IMR-90 (cell line): ENCODE measurements around the gene ACSL3. TPM values are rescaled to one million over a fixed set of nuclear protein-coding genes. Genes with fewer than 3 reads are reported as not detected.
A peak's percentile ranks its signal among the peaks of the same experiment; 100 is the strongest.

Source experiments
- ATAC-seq: fragments of 200-7000 bp; cut with Tn5 transposase; 2 replicates; pipeline ENCODE4 v1.9.1; 2020; ENCODE audit warnings: low read depth, mild to moderate bottlenecking, moderate library complexity
- BruUV-seq: library from RNA; stranded (reverse); fragments of 400-500 nt; replicated peaks from 2 replicates; lab custom pipeline; 2021; lab: Mats Ljungman, UMichigan
- CTCF ChIA-PET: fragments of 300-600 bp; formaldehyde crosslinking; extraction: SDS; loops from one replicate; lab custom pipeline; 2021; ENCODE audit warnings: antibody characterized with exemption; lab: Yijun Ruan, JAX
- POLR2A ChIA-PET: fragments of 300-600 bp; sonication (Branson Sonifier 250); formaldehyde crosslinking; loops from one replicate; lab custom pipeline; 2022; ENCODE audit warnings: antibody characterized with exemption; ENCODE audit not compliant: unreplicated experiment; lab: Charles Lee
- DNase-seq: peaks from one replicate; pipeline ENCODE4 v3.0.0; 2013
- H2AFZ ChIP-seq: replicated peaks from 2 replicates; pipeline ENCODE3; 2013; ENCODE audit warnings: low read length, mild to moderate bottlenecking; ENCODE audit not compliant: poor library complexity
- H2AK5ac ChIP-seq: 2 replicates; pipeline ENCODE4 v1.6.1; 2013; ENCODE audit warnings: low read depth, low read length, inconsistent platforms
- H2AK9ac ChIP-seq: replicated peaks from 2 replicates; pipeline ENCODE3; 2013; ENCODE audit warnings: mild to moderate bottlenecking, low read depth, low read length, moderate library complexity; ENCODE audit not compliant: poor library complexity
- H2BK120ac ChIP-seq: 2 replicates; pipeline ENCODE4 v1.6.1; 2013; ENCODE audit warnings: low read depth, low read length, inconsistent platforms
- H2BK15ac ChIP-seq: 3 replicates; pipeline ENCODE4 v1.6.1; 2013; ENCODE audit warnings: low read depth, low read length, inconsistent platforms
- H2BK20ac ChIP-seq: 2 replicates; pipeline ENCODE4 v1.6.1; 2013; ENCODE audit warnings: low read depth, mild to moderate bottlenecking, inconsistent platforms, low read length, moderate library complexity
- H2BK5ac ChIP-seq: 2 replicates; pipeline ENCODE4 v1.6.1; 2013; ENCODE audit warnings: mild to moderate bottlenecking, low read depth, low read length, inconsistent platforms; ENCODE audit not compliant: poor library complexity, severe bottlenecking
- H3K14ac ChIP-seq: replicated peaks from 2 replicates; pipeline ENCODE4 v1.6.1; 2013; ENCODE audit warnings: low read depth, low read length, inconsistent platforms
- H3K18ac ChIP-seq: 2 replicates; pipeline ENCODE4 v1.6.1; 2013; ENCODE audit warnings: low read depth, low read length, control low read depth
- H3K23ac ChIP-seq: 2 replicates; pipeline ENCODE4 v1.6.1; 2013; ENCODE audit warnings: low read depth, low read length, inconsistent platforms
- H3K27ac ChIP-seq: 2 replicates; pipeline ENCODE4 v1.5.1; 2013; ENCODE audit warnings: mild to moderate bottlenecking, control low read depth, low read length; ENCODE audit not compliant: insufficient read depth
- H3K27me3 ChIP-seq: 2 replicates; pipeline ENCODE4 v1.6.1; 2013; ENCODE audit warnings: low read length; ENCODE audit not compliant: control insufficient read depth, insufficient read depth
- H3K36me3 ChIP-seq: 2 replicates; pipeline ENCODE4 v1.6.1; 2013; ENCODE audit warnings: low read length, mixed read lengths; ENCODE audit not compliant: control insufficient read depth, insufficient read depth
- H3K4ac ChIP-seq: 2 replicates; pipeline ENCODE4 v1.6.1; 2013; ENCODE audit warnings: low read depth, low read length, inconsistent platforms
- H3K4me1 ChIP-seq: 2 replicates; pipeline ENCODE4 v1.6.1; 2013; ENCODE audit warnings: low read length, mixed read lengths; ENCODE audit not compliant: control insufficient read depth, insufficient read depth
- H3K4me2 ChIP-seq: 2 replicates; pipeline ENCODE4 v1.6.1; 2013; ENCODE audit warnings: low read depth, mild to moderate bottlenecking, control low read depth, low read length, moderate library complexity
- H3K4me3 ChIP-seq: 2 replicates; pipeline ENCODE4 v1.5.1; 2013; ENCODE audit warnings: low read depth, mild to moderate bottlenecking, control low read depth, low read length, moderate library complexity; ENCODE audit not compliant: insufficient read depth
- H3K56ac ChIP-seq: 2 replicates; pipeline ENCODE4 v1.6.1; 2013; ENCODE audit warnings: low read length, inconsistent platforms; ENCODE audit not compliant: insufficient read depth; ENCODE audit errors: extremely low read depth
- H3K79me1 ChIP-seq, 2 experiments: 2 replicates each; pipeline ENCODE4 v1.6.1; 2013; ENCODE audit warnings: low read length in 2 of 2, inconsistent platforms in 1 of 2, low read depth in 1 of 2
- H3K9ac ChIP-seq: 2 replicates; pipeline ENCODE4 v1.6.1; 2013; ENCODE audit warnings: low read depth, low read length, control low read depth
- H3K9me1 ChIP-seq: 2 replicates; pipeline ENCODE4 v1.6.1; 2013; ENCODE audit warnings: low read length, inconsistent platforms; ENCODE audit not compliant: insufficient read depth
- H3K9me3 ChIP-seq: 2 replicates; pipeline ENCODE4 v1.6.1; 2013; ENCODE audit warnings: low read length; ENCODE audit not compliant: control insufficient read depth, insufficient read depth
- H4K20me1 ChIP-seq: 2 replicates; pipeline ENCODE4 v1.6.1; 2013; ENCODE audit warnings: low read length, inconsistent platforms; ENCODE audit not compliant: insufficient read depth
- H4K5ac ChIP-seq: 2 replicates; pipeline ENCODE4 v1.6.1; 2013; ENCODE audit warnings: mild to moderate bottlenecking, low read depth, low read length, control low read depth
- H4K8ac ChIP-seq, 2 experiments: 2 replicates each; pipeline ENCODE4 v1.6.1; 2013; ENCODE audit warnings: low read depth in 2 of 2, low read length in 2 of 2, control low read depth in 1 of 2, inconsistent platforms in 1 of 2
- H4K91ac ChIP-seq: 2 replicates; pipeline ENCODE4 v1.6.1; 2013; ENCODE audit warnings: low read depth, low read length, inconsistent platforms; ENCODE audit not compliant: insufficient read depth
- CEBPB ChIP-seq: IDR thresholded peaks from 2 replicates; pipeline ENCODE4 v1.6.1; 2012; ENCODE audit warnings: low read depth, low read length, improper control_type of control experiment
- ELK1 ChIP-seq: fragments of 150-350 bp; IDR thresholded peaks from 2 replicates; pipeline ENCODE4 v1.6.1; 2016; ENCODE audit warnings: low read depth, mild to moderate bottlenecking, low read length, moderate library complexity, borderline replicate concordance
- MAZ ChIP-seq: IDR thresholded peaks from 2 replicates; pipeline ENCODE4 v1.6.1; 2012; ENCODE audit warnings: low read depth, mild to moderate bottlenecking, low read length, improper control_type of control experiment, moderate library complexity, borderline replicate concordance
- POLR2A ChIP-seq: IDR thresholded peaks from 2 replicates; pipeline ENCODE4 v1.6.1; 2012; ENCODE audit warnings: mild to moderate bottlenecking, low read depth, low read length
- WGBS, 2 experiments: methylation state at CpG; one replicate each; pipeline versions ENCODE4 v1.1.5 to v1.1.7; 2013; ENCODE audit warnings: missing lambda C conversion rate in 2 of 2; ENCODE audit not compliant: insufficient read length in 1 of 2; ENCODE audit errors: extremely low coverage in 2 of 2; 5-methylcytosine and 5-hydroxymethylcytosine counted together
- dilution Hi-C: fragments of 300-500 bp; cut with HindIII; formaldehyde crosslinking; loops from one replicate; pipeline ENCODE4 v1.14.3; 2018; ENCODE audit warnings: low sequenced_read_pairs; ENCODE audit not compliant: unreplicated experiment
- in situ Hi-C: fragments of 300-500 bp; cut with MboI; formaldehyde crosslinking; loops from 3 replicates; pipeline ENCODE4 v1.14.3; 2019; ENCODE audit warnings: low sequenced_read_pairs, inconsistent platforms, mixed read lengths
- intact Hi-C: fragments of 100-400 bp; cut with micrococcal nuclease; formaldehyde crosslinking; loops from 2 replicates; pipeline ENCODE4 v1.10.0; 2022
- polyA plus RNA-seq, 3 experiments: library from polyadenylated mRNA; depleted of rRNA; stranded (reverse); fragments of >200 nt; gene quantifications; 2 replicates each; pipeline ENCODE4 v1.2.3, GENCODE V29; 2012; ENCODE audit warnings: low replicate concordance in 1 of 3
- total RNA-seq: library from RNA; depleted of rRNA; stranded (reverse); fragments of >200 nt; gene quantifications from 2 replicates; pipeline ENCODE4 v1.2.3, GENCODE V29; 2012

Gene ACSL3
- total and polyA plus RNA-seq, 2 of the 4 experiments (the other 2 are of a cell fraction): 31.0 to 84.2 TPM

- Histone ChIP-seq H2AFZ (no peak overlapping the region), H2BK5ac (no peak overlapping the region), H2BK20ac (peak overlapping the region; percentile 47), H4K8ac (no peak overlapping the region), H3K4me2 (no peak overlapping the region), H2AK9ac (no peak overlapping the region), H2BK15ac (no peak overlapping the region), H3K9ac (no peak overlapping the region), H3K9me3 (no peaks in the 10 kb centered on the region), H3K4ac (no peak overlapping the region; the same call in 1 of the 2 replicates), H3K18ac (0 out of 2 replicates have a peak overlapping the region, but pooled peaks have one; percentile 28), H3K23ac (no peak overlapping the region), H3K56ac (no peak overlapping the region), H3K79me1 (no peaks in the 10 kb centered on the region), H4K5ac (no peak overlapping the region), H4K20me1 (no peaks in the 10 kb centered on the region), H3K27me3 (no peaks in the 10 kb centered on the region), H4K91ac (no peak overlapping the region), H3K4me1 (peaks cover 9% of the 10 kb centered on the region), H3K4me3 (no peak overlapping the region), H2AK5ac (peak overlapping the region; percentile 27; the same call in 1 of the 2 replicates), H3K14ac (no peak overlapping the region), H2BK120ac (no peak overlapping the region), H3K36me3 (no peaks in the 10 kb centered on the region), H3K9me1 (peaks cover 3% of the 10 kb centered on the region; the same call in 1 of the 2 replicates), H3K27ac (no peak overlapping the region)
- ChIA-PET POLR2A (no interaction called here), CTCF (interaction anchor here (0.7 kb wide), 1 partner anchor 21 kb away, joined by 5 read pairs; no protein-coding TSS in a partner anchor)
- TF ChIP-seq CEBPB (no peak), MAZ (no peak), POLR2A (no peak), ELK1 (no peak)
- WGBS, 2 experiments: no CpG with 5 or more reads among the region's 3 CpGs
- ATAC-seq (no peak), DNase-seq (no peak)
- in situ Hi-C loops (no loop called here), intact Hi-C loops (no loop called here), dilution Hi-C loops (no loop called here)
- no TSS peak for BruUV-seq
These were observed 20.6 kb upstream of the ACSL3 start for GRCh38 chr2:222840060-222840802.
